ENCODE results near the gene CASQ1. TPM values are rescaled to one million over a fixed set of nuclear protein-coding genes. Genes with fewer than 3 reads are reported as not detected.

CASQ1 gene
- total and polyA plus RNA-seq, 2 of the 13 experiments (the other 11 are each of a cell fraction or from before 2014, with no cell fraction given): 0.09 to 0.20 TPM

GRCh38 chr1:160220301-160220700 lies 29.9 kb downstream of the CASQ1 start:
- no peak for FAIRE-seq

More at GRCh38 chr1:160220301-160220700, 29.9 kb downstream of the CASQ1 start:
- no peak overlapping the region for H3K9ac ChIP-seq (ENCODE audit: insufficient read depth, low read depth, low read length)
- no peaks in the 10 kb centered on the region for H3K27me3 ChIP-seq (ENCODE audit: control insufficient read depth in 1 of 2, insufficient read depth in 2 of 2, low read length in 2 of 2)
- H3K4me3 ChIP-seq (replicated peaks in 1 of 3; ENCODE audit: insufficient read depth in 1 of 3, low read depth in 2 of 3, low read length in 3 of 3): no peak overlapping the region
- BruUV-seq (replicated peaks): no TSS peak
- no peaks in the 10 kb centered on the region for H3K79me2 ChIP-seq (ENCODE audit: insufficient read depth, low read length)
- CTCF ChIA-PET (ENCODE audit: low intra/inter-chr PET ratio, low total read pairs): interaction anchor here (1.4 to 1.7 kb wide), 2 partner anchors 27 to 119 kb away, joined by 12 to 13 read pairs; no protein-coding TSS in a partner anchor
- no peak overlapping the region for H3K27ac ChIP-seq (ENCODE audit: extremely low read length, insufficient read depth, low read length)
- TF ChIP-seq GABPB1 (CRISPR knock-in tag; IDR thresholded peaks at IDR 0.05): no peak
- no peak for TF ChIP-seq NFE2L2 (IDR thresholded peaks at IDR 0.05; ENCODE audit: low read length)
- no peak for TF ChIP-seq ZNF597 (CRISPR knock-in tag; IDR thresholded peaks at IDR 0.05)
- TF ChIP-seq, protein P1, sequence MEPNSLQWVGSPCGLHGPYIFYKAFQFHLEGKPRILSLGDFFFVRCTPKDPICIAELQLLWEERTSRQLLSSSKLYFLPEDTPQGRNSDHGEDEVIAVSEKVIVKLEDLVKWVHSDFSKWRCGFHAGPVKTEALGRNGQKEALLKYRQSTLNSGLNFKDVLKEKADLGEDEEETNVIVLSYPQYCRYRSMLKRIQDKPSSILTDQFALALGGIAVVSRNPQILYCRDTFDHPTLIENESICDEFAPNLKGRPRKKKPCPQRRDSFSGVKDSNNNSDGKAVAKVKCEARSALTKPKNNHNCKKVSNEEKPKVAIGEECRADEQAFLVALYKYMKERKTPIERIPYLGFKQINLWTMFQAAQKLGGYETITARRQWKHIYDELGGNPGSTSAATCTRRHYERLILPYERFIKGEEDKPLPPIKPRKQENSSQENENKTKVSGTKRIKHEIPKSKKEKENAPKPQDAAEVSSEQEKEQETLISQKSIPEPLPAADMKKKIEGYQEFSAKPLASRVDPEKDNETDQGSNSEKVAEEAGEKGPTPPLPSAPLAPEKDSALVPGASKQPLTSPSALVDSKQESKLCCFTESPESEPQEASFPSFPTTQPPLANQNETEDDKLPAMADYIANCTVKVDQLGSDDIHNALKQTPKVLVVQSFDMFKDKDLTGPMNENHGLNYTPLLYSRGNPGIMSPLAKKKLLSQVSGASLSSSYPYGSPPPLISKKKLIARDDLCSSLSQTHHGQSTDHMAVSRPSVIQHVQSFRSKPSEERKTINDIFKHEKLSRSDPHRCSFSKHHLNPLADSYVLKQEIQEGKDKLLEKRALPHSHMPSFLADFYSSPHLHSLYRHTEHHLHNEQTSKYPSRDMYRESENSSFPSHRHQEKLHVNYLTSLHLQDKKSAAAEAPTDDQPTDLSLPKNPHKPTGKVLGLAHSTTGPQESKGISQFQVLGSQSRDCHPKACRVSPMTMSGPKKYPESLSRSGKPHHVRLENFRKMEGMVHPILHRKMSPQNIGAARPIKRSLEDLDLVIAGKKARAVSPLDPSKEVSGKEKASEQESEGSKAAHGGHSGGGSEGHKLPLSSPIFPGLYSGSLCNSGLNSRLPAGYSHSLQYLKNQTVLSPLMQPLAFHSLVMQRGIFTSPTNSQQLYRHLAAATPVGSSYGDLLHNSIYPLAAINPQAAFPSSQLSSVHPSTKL (CRISPR knock-in tag; IDR thresholded peaks at IDR 0.05): no peak
- no peak for TF ChIP-seq ZNF382 (CRISPR knock-in tag; IDR thresholded peaks at IDR 0.05; ENCODE audit: borderline replicate concordance)
- TF ChIP-seq, protein P2, sequence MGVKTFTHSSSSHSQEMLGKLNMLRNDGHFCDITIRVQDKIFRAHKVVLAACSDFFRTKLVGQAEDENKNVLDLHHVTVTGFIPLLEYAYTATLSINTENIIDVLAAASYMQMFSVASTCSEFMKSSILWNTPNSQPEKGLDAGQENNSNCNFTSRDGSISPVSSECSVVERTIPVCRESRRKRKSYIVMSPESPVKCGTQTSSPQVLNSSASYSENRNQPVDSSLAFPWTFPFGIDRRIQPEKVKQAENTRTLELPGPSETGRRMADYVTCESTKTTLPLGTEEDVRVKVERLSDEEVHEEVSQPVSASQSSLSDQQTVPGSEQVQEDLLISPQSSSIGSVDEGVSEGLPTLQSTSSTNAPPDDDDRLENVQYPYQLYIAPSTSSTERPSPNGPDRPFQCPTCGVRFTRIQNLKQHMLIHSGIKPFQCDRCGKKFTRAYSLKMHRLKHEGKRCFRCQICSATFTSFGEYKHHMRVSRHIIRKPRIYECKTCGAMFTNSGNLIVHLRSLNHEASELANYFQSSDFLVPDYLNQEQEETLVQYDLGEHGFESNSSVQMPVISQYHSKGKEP (CRISPR knock-in tag; IDR thresholded peaks at IDR 0.05): no peak
- no peak for TF ChIP-seq DNMT1 (CRISPR knock-in tag; IDR thresholded peaks at IDR 0.05)
- TF ChIP-seq, protein P3, sequence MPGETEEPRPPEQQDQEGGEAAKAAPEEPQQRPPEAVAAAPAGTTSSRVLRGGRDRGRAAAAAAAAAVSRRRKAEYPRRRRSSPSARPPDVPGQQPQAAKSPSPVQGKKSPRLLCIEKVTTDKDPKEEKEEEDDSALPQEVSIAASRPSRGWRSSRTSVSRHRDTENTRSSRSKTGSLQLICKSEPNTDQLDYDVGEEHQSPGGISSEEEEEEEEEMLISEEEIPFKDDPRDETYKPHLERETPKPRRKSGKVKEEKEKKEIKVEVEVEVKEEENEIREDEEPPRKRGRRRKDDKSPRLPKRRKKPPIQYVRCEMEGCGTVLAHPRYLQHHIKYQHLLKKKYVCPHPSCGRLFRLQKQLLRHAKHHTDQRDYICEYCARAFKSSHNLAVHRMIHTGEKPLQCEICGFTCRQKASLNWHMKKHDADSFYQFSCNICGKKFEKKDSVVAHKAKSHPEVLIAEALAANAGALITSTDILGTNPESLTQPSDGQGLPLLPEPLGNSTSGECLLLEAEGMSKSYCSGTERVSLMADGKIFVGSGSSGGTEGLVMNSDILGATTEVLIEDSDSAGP (CRISPR knock-in tag; IDR thresholded peaks at IDR 0.05; ENCODE audit: borderline replicate concordance): no peak
- no peak for TF ChIP-seq RXRA (CRISPR knock-in tag; IDR thresholded peaks at IDR 0.05)
- no peak for TF ChIP-seq ZFP90 (CRISPR knock-in tag; IDR thresholded peaks at IDR 0.05; ENCODE audit: borderline replicate concordance)
- in situ Hi-C loops (cut with HindIII; ENCODE audit: extremely low pct_ligation_motif_present, low pct_unique_long_range_greater_than_20kb) (no loop called here), intact Hi-C loops (cut with micrococcal nuclease; ENCODE audit: unreplicated experiment) (no loop called here)
- peaks cover 53 to 80% of the 10 kb centered on the region in 2 experiments for H3K36me3 ChIP-seq (replicated peaks in 1 of 2; ENCODE audit: control insufficient read depth in 1 of 2, insufficient read depth in 2 of 2, low read length in 2 of 2)
- H2AFZ ChIP-seq (ENCODE audit: low read length): no peak overlapping the region
- WGBS (ENCODE audit: low lambda C conversion rate): 92% methylated on average over 2 of the region's 2 CpGs
- DNase-seq (ENCODE audit: low spot score) (no peak), ATAC-seq (no peak)
- POLR2A ChIA-PET: no interaction called here
- no peak overlapping the region for H3K4me2 ChIP-seq (ENCODE audit: low read depth, low read length)
- no peaks in the 10 kb centered on the region; the same call in 1 of the 2 replicates for H4K20me1 ChIP-seq (ENCODE audit: insufficient read depth, low read length)
- peaks cover 16% of the 10 kb centered on the region for H3K4me1 ChIP-seq (ENCODE audit: insufficient read depth, low read length)
- no peaks in the 10 kb centered on the region for H3K9me3 ChIP-seq (ENCODE audit: low read length)

All from HepG2 (cell line).